Ovary (tissue), 1 donor: ENCODE data around the gene LMLN.

ENCODE experiments used
- EP300 ChIP-seq: sonication (generic); formaldehyde crosslinking; IDR thresholded peaks from one replicate; pipeline ENCODE4 v1.6.1; 2017; ENCODE audit warnings: antibody characterized with exemption
- POLR2A ChIP-seq: fragments of 450-650 bp; IDR thresholded peaks from one replicate; pipeline ENCODE4 v1.6.1; 2017; ENCODE audit warnings: antibody characterized with exemption, mild to moderate bottlenecking, moderate library complexity

DNA sequence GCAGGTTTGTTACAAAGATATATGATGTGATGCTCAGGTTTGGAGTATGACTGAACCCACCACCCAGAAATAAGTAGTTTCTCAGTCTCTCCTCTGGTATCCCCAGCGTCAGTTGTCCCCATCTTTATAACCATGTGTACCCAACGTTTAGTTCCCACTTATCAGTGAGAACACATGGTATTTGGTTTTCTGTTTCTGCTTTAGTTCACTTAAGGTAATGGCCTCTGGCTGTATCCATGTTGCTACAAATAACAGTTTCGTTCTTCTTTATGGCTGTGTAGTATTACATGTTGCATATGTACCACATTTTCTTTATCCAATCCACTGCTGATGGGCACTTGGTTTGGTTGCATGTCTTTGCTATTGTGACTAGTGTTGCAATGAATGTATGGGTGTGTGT, 132.3 kb downstream of the LMLN start:
- no peak for TF ChIP-seq POLR2A
- TF ChIP-seq EP300 = no peak
